GM06990 (cell line): Measurements from ENCODE around the gene LHFPL4.

ENCODE experiments used
- DNase-seq: peaks from one replicate; pipeline ENCODE4 v3.0.0-alpha.2; 2011; ENCODE audit not compliant: insufficient read length; ENCODE audit errors: extremely low read depth
- H3K27me3 ChIP-seq: replicated peaks from 2 replicates; pipeline ENCODE4 v1.6.0; 2011; ENCODE audit warnings: low read length; ENCODE audit not compliant: control insufficient read depth, insufficient read depth
- H3K36me3 ChIP-seq: 2 replicates; pipeline ENCODE4 v1.5.1; 2011; ENCODE audit warnings: low read length; ENCODE audit not compliant: control insufficient read depth, insufficient read depth
- H3K4me3 ChIP-seq: replicated peaks from 2 replicates; pipeline ENCODE4 v1.5.1; 2011; ENCODE audit warnings: low read depth, mild to moderate bottlenecking, control low read depth, low read length
- CTCF ChIP-seq: IDR thresholded peaks from 2 replicates; pipeline ENCODE4 v1.5.1; 2011; ENCODE audit warnings: low read length, control low read depth, mild to moderate bottlenecking, inconsistent platforms; ENCODE audit not compliant: insufficient read depth, poor library complexity, severe bottlenecking

The LHFPL4 gene

GRCh38 chr3:9503283-9503682 lies 50.3 kb downstream of the LHFPL4 start:
- Histone ChIP-seq H3K4me3 (no peak overlapping the region), H3K36me3 (no peaks in the 10 kb centered on the region), H3K27me3 (no peaks in the 10 kb centered on the region; the same call in 1 of the 2 replicates)
- peak; percentile 94 for TF ChIP-seq CTCF
- DNase-seq, result peak; percentile 44

GRCh38 chr3:9501226-9501625 lies 52.4 kb downstream of the LHFPL4 start:
- DNase-seq, result no peak
- Histone ChIP-seq H3K27me3 (no peaks in the 10 kb centered on the region), H3K36me3 (no peaks in the 10 kb centered on the region), H3K4me3 (no peak overlapping the region)
- no peak for TF ChIP-seq CTCF

- Histone ChIP-seq H3K36me3 (no peaks in the 10 kb centered on the region), H3K27me3 (no peaks in the 10 kb centered on the region), H3K4me3 (no peak overlapping the region)
- peak; percentile 91 for TF ChIP-seq CTCF
- DNase-seq, result peak; percentile 64
Observed at GRCh38 chr3:9500108-9501050, 53.2 kb downstream of the LHFPL4 start.

GRCh38 chr3:9499455-9500107 lies 54.0 kb downstream of the LHFPL4 start:
- no peak for TF ChIP-seq CTCF

GRCh38 chr3:9498781-9499180 lies 54.8 kb downstream of the LHFPL4 start:
- no peak for DNase-seq
- TF ChIP-seq CTCF, result no peak
- no peaks in the 10 kb centered on the region for H3K36me3 ChIP-seq
- H3K27me3 ChIP-seq, result no peaks in the 10 kb centered on the region
- H3K4me3 ChIP-seq, result no peak overlapping the region

More at GRCh38 chr3:9499455-9500107, 54.0 kb downstream of the LHFPL4 start:
- DNase-seq, result no peak
- Histone ChIP-seq H3K4me3 (no peak overlapping the region), H3K36me3 (no peaks in the 10 kb centered on the region), H3K27me3 (no peaks in the 10 kb centered on the region)
